HepG2 (cell line): ENCODE results near the gene ATOH8. TPM values are rescaled to one million over a fixed set of nuclear protein-coding genes. Genes with fewer than 3 reads are reported as not detected.

ENCODE experiments used
- ATAC-seq: fragments of 200-7000 bp; cut with Tn5 transposase; 3 replicates; pipeline ENCODE4 v1.9.1; 2020; ENCODE audit warnings: mild to moderate bottlenecking, moderate library complexity
- BruUV-seq: library from RNA; stranded (reverse); fragments of 400-500 nt; replicated peaks from 2 replicates; lab custom pipeline; 2021; lab: Mats Ljungman, UMichigan
- CTCF ChIA-PET: fragments of 300-600 bp; formaldehyde crosslinking; extraction: SDS; loops from one replicate; lab custom pipeline; 2021; ENCODE audit warnings: low total read pairs, inconsistent platforms, low intra/inter-chr PET ratio; lab: Yijun Ruan, JAX
- POLR2A ChIA-PET: fragments of 350-600 bp; sonication (Branson Sonifier 250); formaldehyde crosslinking; loops from one replicate; lab custom pipeline; 2020; ENCODE audit warnings: antibody characterized with exemption, inconsistent platforms; lab: Yijun Ruan, JAX
- DNase-seq: peaks from one replicate; pipeline ENCODE4 v3.0.0-alpha.2; 2015; ENCODE audit warnings: low spot score
- FAIRE-seq: peaks from 3 replicates; lab custom pipeline; 2011; peaks lifted over from hg19 to GRCh38; lab: Jason Lieb, UNC
- H2AFZ ChIP-seq: one replicate; pipeline ENCODE4 v1.6.1; 2011; ENCODE audit warnings: low read length, inconsistent platforms
- H3K27ac ChIP-seq: fragments of 300-600 bp; 3 replicates; pipeline ENCODE4 v1.8.0; 2011; ENCODE audit warnings: mixed run types, mild to moderate bottlenecking, mixed read lengths, low read length, inconsistent platforms; ENCODE audit not compliant: insufficient read depth; ENCODE audit errors: extremely low read length
- H3K27me3 ChIP-seq, 2 experiments: fragments of 200-600 bp in 1 of 2; 2 replicates in 1 of 2; 3 replicates in 1 of 2; pipeline versions ENCODE4 v1.6.0 to v1.8.0; 2011; ENCODE audit warnings: low read length in 2 of 2, mild to moderate bottlenecking in 2 of 2, moderate library complexity in 2 of 2, inconsistent platforms in 1 of 2; ENCODE audit not compliant: insufficient read depth in 2 of 2, control insufficient read depth in 1 of 2
- H3K36me3 ChIP-seq, 2 experiments: fragments of 200-600 bp in 1 of 2; replicated peaks in 1 of 2; 2 replicates in 1 of 2; 3 replicates in 1 of 2; pipeline versions ENCODE4 v1.5.1 to v1.8.0; 2011; ENCODE audit warnings: low read length in 2 of 2, inconsistent platforms in 1 of 2; ENCODE audit not compliant: insufficient read depth in 2 of 2, control insufficient read depth in 1 of 2
- H3K4me1 ChIP-seq: 2 replicates; pipeline ENCODE4 v1.5.1; 2012; ENCODE audit warnings: low read length, inconsistent platforms; ENCODE audit not compliant: insufficient read depth
- H3K4me2 ChIP-seq: 2 replicates; pipeline ENCODE4 v1.6.0; 2011; ENCODE audit warnings: low read depth, low read length, inconsistent platforms
- H3K4me3 ChIP-seq, 3 experiments: fragments of 200-600 bp in 1 of 3; sonication (generic), shearing (Covaris generic) in 1 of 3; replicated peaks in 1 of 3; 2 replicates each; pipeline ENCODE4 v1.5.1; 2011 to 2016; ENCODE audit warnings: low read length in 3 of 3, inconsistent platforms in 2 of 3, low read depth in 2 of 3, mild to moderate bottlenecking in 2 of 3, control low read depth in 1 of 3, mixed read lengths in 1 of 3; ENCODE audit not compliant: insufficient read depth in 1 of 3
- H3K79me2 ChIP-seq: one replicate; pipeline ENCODE4 v1.6.1; 2011; ENCODE audit warnings: low read length, inconsistent platforms; ENCODE audit not compliant: insufficient read depth
- H3K9ac ChIP-seq: 2 replicates; pipeline ENCODE4 v1.6.0; 2011; ENCODE audit warnings: mild to moderate bottlenecking, low read depth, low read length, inconsistent platforms; ENCODE audit not compliant: insufficient read depth
- H3K9me3 ChIP-seq: 2 replicates; pipeline ENCODE4 v1.5.1; 2012; ENCODE audit warnings: mild to moderate bottlenecking, low read length
- H4K20me1 ChIP-seq: 2 replicates; pipeline ENCODE4 v1.6.0; 2011; ENCODE audit warnings: inconsistent platforms, mild to moderate bottlenecking, low read length, moderate library complexity; ENCODE audit not compliant: insufficient read depth
- EP300 ChIP-seq, 3 experiments: sonication (generic) in 1 of 3; formaldehyde crosslinking in 1 of 3; IDR thresholded peaks; 2 replicates each; pipeline versions ENCODE4 v1.5.1 to v1.6.1; 2011 to 2020; ENCODE audit warnings: low read depth in 2 of 3, low read length in 2 of 3, borderline replicate concordance in 1 of 3, improper control_type of control experiment in 1 of 3, mild to moderate bottlenecking in 1 of 3, missing genetic modification reagents in 1 of 3, moderate library complexity in 1 of 3
- FOSL2 ChIP-seq: sonication (generic); formaldehyde crosslinking; IDR thresholded peaks from 2 replicates; pipeline ENCODE4 v1.4.0; 2020; ENCODE audit warnings: missing genetic modification reagents
- FOXK1 ChIP-seq: sonication (generic); formaldehyde crosslinking; IDR thresholded peaks from 2 replicates; pipeline ENCODE4 v1.4.0; 2020; ENCODE audit warnings: low read depth, missing genetic modification reagents, borderline replicate concordance
- GATAD2A ChIP-seq: IDR thresholded peaks from 2 replicates; pipeline ENCODE4 v1.6.1; 2016
- MAFF ChIP-seq: IDR thresholded peaks from 2 replicates; pipeline ENCODE4 v1.6.1; 2011; ENCODE audit warnings: low read depth, low read length, improper control_type of control experiment
- MTF2 ChIP-seq: sonication (generic); formaldehyde crosslinking; IDR thresholded peaks from 2 replicates; pipeline ENCODE4 v1.5.0; 2020; ENCODE audit warnings: missing genetic modification reagents, borderline replicate concordance
- NCOA5 ChIP-seq: sonication (generic); formaldehyde crosslinking; IDR thresholded peaks from 2 replicates; pipeline ENCODE4 v1.4.0; 2020; ENCODE audit warnings: missing genetic modification reagents
- ZNF432 ChIP-seq: sonication (generic); formaldehyde crosslinking; IDR thresholded peaks from 2 replicates; pipeline ENCODE4 v1.5.0; 2020; ENCODE audit warnings: missing genetic modification reagents, mild to moderate bottlenecking, borderline replicate concordance
- WGBS: methylation state at CpG from one replicate; pipeline ENCODE4 v1.1.6; 2017; ENCODE audit warnings: low lambda C conversion rate; 5-methylcytosine and 5-hydroxymethylcytosine counted together
- in situ Hi-C: cut with HindIII; loops from 2 replicates; pipeline ENCODE4 v1.10.0; 2017; ENCODE audit warnings: low pct_unique_long_range_greater_than_20kb; ENCODE audit not compliant: extremely low pct_ligation_motif_present
- intact Hi-C: fragments of 100-400 bp; cut with micrococcal nuclease; formaldehyde crosslinking; loops from one replicate; pipeline ENCODE4 v1.10.0; 2022; ENCODE audit not compliant: unreplicated experiment
- polyA plus RNA-seq, 8 experiments: library from polyadenylated mRNA; depleted of rRNA in 3 of 8; stranded (reverse) in 7 of 8; unstranded in 1 of 8; fragments of >200 nt; fragmentation: Illumina TruSeq in 4 of 8; extraction: Trizol in 4 of 8; gene quantifications; 2 replicates each; pipeline versions ENCODE4 v1.2.1 to v1.2.3, GENCODE V29; 2011 to 2016; ENCODE audit warnings: low read depth in 4 of 8, missing spikeins in 1 of 8, mixed read lengths in 1 of 8; ENCODE audit not compliant: insufficient read depth in 1 of 8
- total RNA-seq, 5 experiments: library from RNA; depleted of rRNA; stranded (reverse); fragments of >200 nt; fragmentation: Illumina TruSeq; extraction: Trizol; gene quantifications; 2 replicates each; pipeline ENCODE4 v1.2.3, GENCODE V29; 2016; ENCODE audit warnings: low read depth in 1 of 5
- TF ChIP-seq, protein P1 (sequence below): sonication (generic); formaldehyde crosslinking; IDR thresholded peaks from 2 replicates; pipeline ENCODE4 v1.5.1; 2020; ENCODE audit warnings: mild to moderate bottlenecking, missing genetic modification reagents, moderate library complexity
- TF ChIP-seq, protein P2 (sequence below): sonication (generic); IDR thresholded peaks from 2 replicates; pipeline ENCODE4 v1.6.1; 2016; ENCODE audit warnings: low read depth, borderline replicate concordance
- TF ChIP-seq, protein P3 (sequence below): IDR thresholded peaks from 2 replicates; pipeline ENCODE4 v1.6.1; 2016; ENCODE audit warnings: mild to moderate bottlenecking, missing biosample characterization, missing genetic modification reagents

ATOH8 gene
- total and polyA plus RNA-seq, 2 of the 13 experiments (the other 11 are each of a cell fraction or from before 2014, with no cell fraction given), result 0.13 to 0.61 TPM

DNA sequence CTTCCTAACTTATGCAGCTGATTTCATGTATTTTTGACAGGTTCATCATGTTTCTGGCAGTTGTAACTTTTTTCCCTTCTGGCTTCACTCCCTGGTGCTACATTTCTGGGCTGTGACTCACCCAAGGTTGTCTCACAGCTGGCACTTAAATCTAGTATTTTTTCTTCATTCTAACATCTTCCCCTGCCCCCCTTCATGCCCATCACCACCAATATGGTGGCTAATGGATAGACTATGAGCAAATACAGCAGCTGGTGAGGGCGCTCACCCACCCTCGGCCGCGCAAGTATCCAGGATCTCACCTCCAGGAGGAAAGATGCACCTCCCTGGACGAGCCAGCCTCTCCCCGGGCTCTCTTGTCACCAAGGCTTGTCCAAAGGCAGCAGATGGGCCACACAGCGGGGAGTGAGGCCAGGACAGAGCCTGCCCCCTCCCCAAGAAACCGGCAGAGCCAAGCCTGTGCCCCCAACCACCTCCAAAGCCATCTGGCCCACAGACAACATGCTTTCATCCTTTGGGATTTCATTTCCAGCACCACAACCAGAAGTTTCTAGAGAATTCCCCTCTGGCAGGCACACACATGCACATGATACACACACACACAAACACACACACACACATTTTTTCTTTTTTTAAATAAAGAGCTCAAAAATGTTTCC, 39.1 kb downstream of the ATOH8 start:
- Histone ChIP-seq H3K4me2 (no peak overlapping the region), H3K9me3 (no peaks in the 10 kb centered on the region), H3K27ac (no peak overlapping the region), H2AFZ (no peak overlapping the region), H4K20me1 (no peaks in the 10 kb centered on the region), H3K79me2 (no peaks in the 10 kb centered on the region), H3K4me1 (peaks cover 55% of the 10 kb centered on the region), H3K36me3 (no peaks in the 10 kb centered on the region), H3K9ac (no peak overlapping the region), H3K27me3 (no peaks in the 10 kb centered on the region; a peak in 1 of 5 replicates), H3K4me3 (no peak overlapping the region)
- intact Hi-C loops, result no loop called here
- ATAC-seq (no peak), DNase-seq (no peak), FAIRE-seq (no peak)
- BruUV-seq, result no TSS peak
- WGBS, result 83% methylated on average over 8 of the region's 8 CpGs
- ChIA-PET CTCF (no interaction called here), POLR2A (no interaction called here)
- TF ChIP-seq MAFF, result no peak
- no peak for TF ChIP-seq ZNF432 (CRISPR knock-in tag)
- peak; percentile 46; the same call in 1 of the 2 replicates for TF ChIP-seq FOSL2 (CRISPR knock-in tag)
- TF ChIP-seq EP300 (IDR thresholded peaks at IDR 0.05; ENCODE audit: low read depth in 2 of 2, low read length in 2 of 2), result no peak
- no peak for TF ChIP-seq EP300 (CRISPR knock-in tag; IDR thresholded peaks at IDR 0.05; ENCODE audit: borderline replicate concordance)
- no peak for TF ChIP-seq FOXK1 (CRISPR knock-in tag)
- TF ChIP-seq GATAD2A (CRISPR knock-in tag), result no peak
- TF ChIP-seq MTF2, result no peak
- in situ Hi-C loops, result no loop called here

DNA sequence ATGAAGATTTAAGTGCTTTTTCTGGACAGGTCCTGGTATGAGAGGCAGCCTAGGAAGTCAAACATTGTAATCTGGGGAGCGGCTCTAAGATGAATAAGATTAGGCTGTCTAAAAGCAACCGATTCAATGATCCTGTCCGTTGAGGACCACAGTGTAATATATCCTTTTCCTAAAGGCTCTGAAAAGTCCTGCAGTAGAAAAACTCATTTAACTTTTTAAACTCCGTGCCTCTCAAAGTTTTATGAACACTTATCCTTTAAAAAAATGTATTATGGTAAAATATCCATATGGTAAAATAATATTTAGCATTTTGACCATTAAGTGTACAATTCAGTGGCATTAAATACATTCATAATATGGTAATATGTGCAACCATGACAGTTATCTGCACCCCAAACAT, 39.8 kb downstream of the ATOH8 start:
- FAIRE-seq, result no peak
- Histone ChIP-seq H3K9ac (no peak overlapping the region), H3K36me3 (no peaks in the 10 kb centered on the region), H3K4me3 (no peak overlapping the region), H3K79me2 (no peaks in the 10 kb centered on the region), H3K27ac (no peak overlapping the region), H3K4me2 (no peak overlapping the region), H4K20me1 (no peaks in the 10 kb centered on the region), H3K27me3 (no peaks in the 10 kb centered on the region; a peak in 1 of 5 replicates), H3K9me3 (no peaks in the 10 kb centered on the region), H2AFZ (no peak overlapping the region), H3K4me1 (peaks cover 52% of the 10 kb centered on the region)
- no peak for ATAC-seq
- no peak for DNase-seq
- intact Hi-C loops, result no loop called here
- ChIA-PET POLR2A (interaction anchor here (1.5 kb wide), 1 partner anchor 13 kb away, joined by 3 read pairs; no protein-coding TSS in a partner anchor), CTCF (no interaction called here)
- in situ Hi-C loops, result no loop called here
- WGBS, result 70% methylated on average over 4 of the region's 4 CpGs
- no TSS peak for BruUV-seq
- TF ChIP-seq NCOA5 (CRISPR knock-in tag), result no peak
- TF ChIP-seq, protein P1, sequence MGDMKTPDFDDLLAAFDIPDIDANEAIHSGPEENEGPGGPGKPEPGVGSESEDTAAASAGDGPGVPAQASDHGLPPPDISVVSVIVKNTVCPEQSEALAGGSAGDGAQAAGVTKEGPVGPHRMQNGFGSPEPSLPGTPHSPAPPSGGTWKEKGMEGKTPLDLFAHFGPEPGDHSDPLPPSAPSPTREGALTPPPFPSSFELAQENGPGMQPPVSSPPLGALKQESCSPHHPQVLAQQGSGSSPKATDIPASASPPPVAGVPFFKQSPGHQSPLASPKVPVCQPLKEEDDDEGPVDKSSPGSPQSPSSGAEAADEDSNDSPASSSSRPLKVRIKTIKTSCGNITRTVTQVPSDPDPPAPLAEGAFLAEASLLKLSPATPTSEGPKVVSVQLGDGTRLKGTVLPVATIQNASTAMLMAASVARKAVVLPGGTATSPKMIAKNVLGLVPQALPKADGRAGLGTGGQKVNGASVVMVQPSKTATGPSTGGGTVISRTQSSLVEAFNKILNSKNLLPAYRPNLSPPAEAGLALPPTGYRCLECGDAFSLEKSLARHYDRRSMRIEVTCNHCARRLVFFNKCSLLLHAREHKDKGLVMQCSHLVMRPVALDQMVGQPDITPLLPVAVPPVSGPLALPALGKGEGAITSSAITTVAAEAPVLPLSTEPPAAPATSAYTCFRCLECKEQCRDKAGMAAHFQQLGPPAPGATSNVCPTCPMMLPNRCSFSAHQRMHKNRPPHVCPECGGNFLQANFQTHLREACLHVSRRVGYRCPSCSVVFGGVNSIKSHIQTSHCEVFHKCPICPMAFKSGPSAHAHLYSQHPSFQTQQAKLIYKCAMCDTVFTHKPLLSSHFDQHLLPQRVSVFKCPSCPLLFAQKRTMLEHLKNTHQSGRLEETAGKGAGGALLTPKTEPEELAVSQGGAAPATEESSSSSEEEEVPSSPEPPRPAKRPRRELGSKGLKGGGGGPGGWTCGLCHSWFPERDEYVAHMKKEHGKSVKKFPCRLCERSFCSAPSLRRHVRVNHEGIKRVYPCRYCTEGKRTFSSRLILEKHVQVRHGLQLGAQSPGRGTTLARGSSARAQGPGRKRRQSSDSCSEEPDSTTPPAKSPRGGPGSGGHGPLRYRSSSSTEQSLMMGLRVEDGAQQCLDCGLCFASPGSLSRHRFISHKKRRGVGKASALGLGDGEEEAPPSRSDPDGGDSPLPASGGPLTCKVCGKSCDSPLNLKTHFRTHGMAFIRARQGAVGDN, result no peak
- TF ChIP-seq, protein P2, sequence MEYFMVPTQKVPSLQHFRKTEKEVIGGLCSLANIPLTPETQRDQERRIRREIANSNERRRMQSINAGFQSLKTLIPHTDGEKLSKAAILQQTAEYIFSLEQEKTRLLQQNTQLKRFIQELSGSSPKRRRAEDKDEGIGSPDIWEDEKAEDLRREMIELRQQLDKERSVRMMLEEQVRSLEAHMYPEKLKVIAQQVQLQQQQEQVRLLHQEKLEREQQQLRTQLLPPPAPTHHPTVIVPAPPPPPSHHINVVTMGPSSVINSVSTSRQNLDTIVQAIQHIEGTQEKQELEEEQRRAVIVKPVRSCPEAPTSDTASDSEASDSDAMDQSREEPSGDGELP, result no peak
- TF ChIP-seq, protein P3, sequence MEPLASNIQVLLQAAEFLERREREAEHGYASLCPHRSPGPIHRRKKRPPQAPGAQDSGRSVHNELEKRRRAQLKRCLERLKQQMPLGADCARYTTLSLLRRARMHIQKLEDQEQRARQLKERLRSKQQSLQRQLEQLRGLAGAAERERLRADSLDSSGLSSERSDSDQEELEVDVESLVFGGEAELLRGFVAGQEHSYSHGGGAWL, result no peak
